Thymus (tissue), 11 donors: ENCODE results near the gene CREB3L1. TPM values are rescaled to one million over a fixed set of nuclear protein-coding genes. Genes with fewer than 3 reads are reported as not detected.
A peak's percentile ranks its signal among the peaks of the same experiment; 100 is the strongest.

Source experiments
- DNase-seq, 9 donors: peaks; one replicate each; pipeline ENCODE4 v3.0.0-alpha.2; 2013; ENCODE audit warnings: low spot score in 9 of 9, low read depth in 6 of 9, missing footprints in 1 of 9
- H3K27ac ChIP-seq, 2 donors: one replicate each; pipeline ENCODE4 v1.5.1; 2013; ENCODE audit warnings: control low read depth in 1 of 2, low read depth in 1 of 2, low read length in 1 of 2, mild to moderate bottlenecking in 1 of 2, moderate library complexity in 1 of 2
- H3K27me3 ChIP-seq, 2 donors: one replicate each; pipeline ENCODE4 v1.5.1; 2013; ENCODE audit warnings: low read length in 1 of 2; ENCODE audit not compliant: control insufficient read depth in 2 of 2, insufficient read depth in 1 of 2
- H3K36me3 ChIP-seq, 2 donors: one replicate each; pipeline ENCODE4 v1.5.1; 2013; ENCODE audit warnings: low read length in 1 of 2, mild to moderate bottlenecking in 1 of 2, moderate library complexity in 1 of 2; ENCODE audit not compliant: control insufficient read depth in 2 of 2, insufficient read depth in 2 of 2
- H3K4me1 ChIP-seq, 2 donors: one replicate each; pipeline ENCODE4 v1.5.1; 2013; ENCODE audit warnings: low read length in 2 of 2; ENCODE audit not compliant: control insufficient read depth in 2 of 2, insufficient read depth in 2 of 2
- H3K4me3 ChIP-seq, 2 donors: one replicate each; pipeline ENCODE4 v1.5.1; 2013; ENCODE audit warnings: low read length in 2 of 2, control low read depth in 1 of 2, mild to moderate bottlenecking in 1 of 2
- H3K9me3 ChIP-seq, 2 donors: one replicate each; pipeline ENCODE4 v1.5.1; 2013; ENCODE audit warnings: low read length in 1 of 2, mild to moderate bottlenecking in 1 of 2; ENCODE audit not compliant: control insufficient read depth in 2 of 2, insufficient read depth in 1 of 2
- WGBS: extraction: QIAGEN DNeasy Blood & Tissue Kit; methylation state at CpG from one replicate; pipeline ENCODE4 v1.1.7; 2013; 5-methylcytosine and 5-hydroxymethylcytosine counted together
- polyA plus RNA-seq: library from polyadenylated mRNA; stranded (reverse); fragments of 200-250 nt; gene quantifications from one replicate; pipeline ENCODE4 v1.2.3, GENCODE V29; 2013
- total RNA-seq: library from RNA; stranded (reverse); fragments of 120-200 nt; gene quantifications from one replicate; pipeline ENCODE4 v1.2.4, GENCODE V29; 2013
- donor health status: healthy.

Gene CREB3L1
- total and polyA plus RNA-seq, 2 donors: 1.3 to 2.2 TPM

DNA sequence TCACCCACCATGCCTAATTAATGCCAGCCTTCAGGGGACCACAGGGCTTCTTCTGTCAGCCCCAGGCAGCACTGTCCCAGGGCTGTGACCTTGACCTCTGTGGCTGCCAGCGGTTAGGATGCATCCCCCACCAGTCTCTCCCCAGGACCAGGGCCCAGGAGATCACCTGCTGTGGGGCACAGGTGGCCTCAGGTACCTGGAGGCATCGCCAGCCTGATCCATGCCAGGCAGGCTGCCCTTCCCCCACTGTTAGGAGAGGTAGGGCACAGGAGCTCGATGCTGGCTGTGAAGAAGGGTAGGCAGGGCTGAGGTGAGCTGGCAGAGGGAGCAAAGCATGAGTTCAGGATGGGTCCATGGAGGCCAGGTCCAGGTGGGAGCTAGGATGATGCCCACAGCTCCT lies 87.3 kb downstream of the CREB3L1 start:
- Histone ChIP-seq H3K9me3 (no peaks in the 10 kb centered on the region), H3K36me3 (peaks cover 22 to 25% of the 10 kb centered on the region in 2 donors), H3K27ac (no peak overlapping the region), H3K27me3 (no peaks in the 10 kb centered on the region), H3K4me3 (no peak overlapping the region), H3K4me1 (peaks cover 16 to 51% of the 10 kb centered on the region in 2 donors)
- DNase-seq: no peak
- 94% methylated on average over 3 of the region's 3 CpGs for WGBS

DNA sequence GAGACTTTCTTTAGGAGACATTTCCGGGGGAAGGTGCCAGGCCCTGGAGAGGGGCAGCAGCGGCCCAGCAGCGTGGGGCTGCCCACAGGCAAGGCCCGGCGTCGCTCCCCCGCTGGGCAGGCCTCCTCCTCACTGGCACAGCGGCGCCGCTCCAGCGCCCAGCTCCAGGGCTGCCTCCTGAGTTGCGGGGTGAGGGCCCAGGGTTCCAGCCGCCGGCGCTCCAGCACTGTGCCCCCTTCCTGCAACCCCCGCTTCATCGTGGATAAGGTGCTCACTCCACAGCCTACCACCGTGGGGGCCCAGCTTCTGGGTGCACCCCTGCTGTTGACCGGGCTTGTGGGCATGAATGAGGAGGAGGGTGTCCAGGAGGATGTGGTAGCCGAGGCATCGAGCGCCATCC lies 88.8 kb downstream of the CREB3L1 start:
- Histone ChIP-seq H3K27me3 (no peaks in the 10 kb centered on the region), H3K36me3 (peaks cover 35 to 37% of the 10 kb centered on the region in 2 donors), H3K4me3 (no peak overlapping the region), H3K27ac (no peak overlapping the region), H3K9me3 (no peaks in the 10 kb centered on the region), H3K4me1 (peaks cover 13 to 43% of the 10 kb centered on the region in 2 donors)
- WGBS: 95% methylated on average over 22 of the region's 22 CpGs
- no peak for DNase-seq

DNA sequence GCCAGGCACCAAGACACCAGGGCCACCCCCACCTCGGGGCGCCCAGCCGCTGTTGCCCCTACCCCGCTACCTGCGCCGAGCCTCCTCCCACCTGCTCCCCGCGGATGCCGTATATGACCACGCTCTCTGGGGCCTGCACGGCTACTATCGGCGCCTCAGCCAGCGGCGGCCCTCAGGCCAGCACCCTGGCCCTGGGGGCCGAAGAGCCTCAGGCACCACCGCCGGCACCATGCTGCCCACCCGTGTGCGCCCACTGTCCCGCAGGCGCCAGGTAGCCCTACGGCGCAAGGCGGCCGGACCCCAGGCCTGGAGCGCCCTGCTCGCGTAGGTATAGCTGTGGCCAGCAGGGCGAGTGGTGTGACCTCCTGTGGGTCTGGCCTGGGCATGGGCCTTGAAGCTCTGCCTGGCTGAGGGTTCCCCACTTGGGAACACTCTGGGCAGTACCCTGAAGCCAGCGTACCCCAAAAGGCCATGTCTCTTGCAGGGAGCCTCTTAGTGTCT lies 89.2 kb downstream of the CREB3L1 start:
- DNase-seq: no peak
- WGBS: 97% methylated on average over 31 of the region's 31 CpGs
- peaks cover 13 to 39% of the 10 kb centered on the region in 2 donors for H3K4me1 ChIP-seq
- no peaks in the 10 kb centered on the region for H3K27me3 ChIP-seq
- H3K36me3 ChIP-seq: peaks cover 39 to 42% of the 10 kb centered on the region in 2 donors
- no peaks in the 10 kb centered on the region for H3K9me3 ChIP-seq
- H3K27ac ChIP-seq: no peak overlapping the region
- no peak overlapping the region for H3K4me3 ChIP-seq

DNA sequence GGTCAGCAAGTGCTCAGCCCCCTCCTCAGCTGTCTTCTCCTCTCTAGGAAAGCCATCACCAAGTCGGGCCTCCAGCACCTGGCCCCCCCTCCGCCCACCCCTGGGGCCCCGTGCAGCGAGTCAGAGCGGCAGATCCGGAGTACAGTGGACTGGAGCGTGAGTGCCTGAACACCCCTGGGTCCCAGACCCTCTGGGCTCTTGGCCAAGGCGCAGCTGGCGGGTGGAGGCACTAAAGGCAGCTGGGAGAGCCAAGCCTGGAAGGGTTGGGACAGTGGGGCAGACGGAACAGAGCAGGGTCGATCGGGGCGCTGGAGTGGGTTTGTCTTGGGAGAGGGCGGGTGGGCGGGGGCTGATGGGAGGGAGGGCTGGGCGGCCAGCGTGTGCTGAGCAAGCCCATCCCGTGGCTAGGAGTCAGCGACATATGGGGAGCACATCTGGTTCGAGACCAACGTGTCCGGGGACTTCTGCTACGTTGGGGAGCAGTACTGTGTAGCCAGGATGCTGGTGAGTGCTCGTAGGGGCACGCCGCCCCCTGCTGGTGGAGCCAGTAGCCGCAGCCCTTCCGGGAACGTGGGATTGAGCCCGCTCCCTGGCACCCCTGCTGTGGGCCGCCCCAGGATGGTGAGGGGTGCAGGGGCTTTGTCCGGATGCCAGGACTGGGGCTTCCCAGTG lies 89.9 kb downstream of the CREB3L1 start:
- no peak overlapping the region for H3K4me3 ChIP-seq

DNA sequence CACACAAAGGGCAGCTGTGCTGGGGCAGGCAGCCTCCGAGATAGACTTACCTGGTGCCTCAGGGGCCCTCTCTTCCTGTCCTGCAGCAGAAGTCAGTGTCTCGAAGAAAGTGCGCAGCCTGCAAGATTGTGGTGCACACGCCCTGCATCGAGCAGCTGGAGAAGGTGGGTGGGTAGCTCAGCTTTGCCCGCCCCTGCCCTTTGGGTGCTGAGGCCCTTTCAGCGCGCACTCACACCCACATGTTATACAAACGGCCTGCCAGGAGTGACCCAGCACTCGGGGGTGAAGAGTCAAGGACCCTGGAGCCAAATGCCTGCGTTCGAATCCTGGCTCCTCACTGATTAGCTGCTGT lies 90.4 kb downstream of the CREB3L1 start:
- no peak for DNase-seq
- Histone ChIP-seq H3K36me3 (peaks cover 51 to 54% of the 10 kb centered on the region in 2 donors), H3K9me3 (no peaks in the 10 kb centered on the region), H3K27me3 (no peaks in the 10 kb centered on the region), H3K4me1 (peaks cover 4 to 27% of the 10 kb centered on the region in 2 donors), H3K4me3 (no peak overlapping the region), H3K27ac (no peak overlapping the region)
- WGBS: 90% methylated on average over 12 of the region's 12 CpGs

More for the DNA sequence above, 89.9 kb downstream of the CREB3L1 start:
- no peaks in the 10 kb centered on the region for H3K9me3 ChIP-seq
- 46% methylated on average over 32 of the region's 32 CpGs for WGBS
- no peaks in the 10 kb centered on the region for H3K27me3 ChIP-seq
- peak in 3 of 9 donors; percentile 62 to 79 (median 79) for DNase-seq
- H3K36me3 ChIP-seq: peaks cover 46 to 48% of the 10 kb centered on the region in 2 donors
- H3K4me1 ChIP-seq: peaks cover 9 to 32% of the 10 kb centered on the region in 2 donors
- no peak overlapping the region for H3K27ac ChIP-seq

DNA sequence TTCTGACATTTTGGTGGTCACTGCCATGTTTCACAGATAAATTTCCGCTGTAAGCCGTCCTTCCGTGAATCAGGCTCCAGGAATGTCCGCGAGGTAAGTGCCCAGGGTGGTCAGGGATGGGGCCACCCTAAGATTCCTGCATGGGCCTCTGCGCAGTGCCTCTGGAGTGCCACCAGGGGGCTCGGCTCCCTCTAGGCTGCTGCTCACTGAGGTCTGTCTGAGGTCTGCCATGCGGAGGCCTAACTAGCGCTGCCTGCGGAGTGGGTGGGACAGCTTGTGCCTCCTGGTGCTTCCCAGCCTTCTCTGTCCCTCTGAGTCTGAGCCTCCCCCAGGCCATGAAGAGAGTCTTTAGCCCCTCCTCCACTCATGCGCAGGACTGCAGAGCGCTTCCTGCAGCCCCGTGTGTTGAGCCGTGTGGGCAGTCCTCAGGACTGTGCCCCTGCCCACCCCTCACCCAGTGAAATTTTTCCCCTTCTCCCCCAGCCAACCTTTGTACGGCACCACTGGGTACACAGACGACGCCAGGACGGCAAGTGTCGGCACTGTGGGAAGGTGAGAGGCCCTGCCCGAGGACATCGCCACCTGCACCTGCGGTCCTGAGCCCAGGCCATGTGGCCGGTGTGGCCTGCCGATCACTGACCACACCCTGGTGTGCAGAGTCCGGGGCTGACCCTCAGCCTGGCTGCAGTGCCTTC lies 92.1 kb downstream of the CREB3L1 start:
- 88% methylated on average over 25 of the region's 25 CpGs for WGBS
- peaks cover 0 to 16% of the 10 kb centered on the region in 2 donors for H3K4me1 ChIP-seq
- no peak for DNase-seq

DNA sequence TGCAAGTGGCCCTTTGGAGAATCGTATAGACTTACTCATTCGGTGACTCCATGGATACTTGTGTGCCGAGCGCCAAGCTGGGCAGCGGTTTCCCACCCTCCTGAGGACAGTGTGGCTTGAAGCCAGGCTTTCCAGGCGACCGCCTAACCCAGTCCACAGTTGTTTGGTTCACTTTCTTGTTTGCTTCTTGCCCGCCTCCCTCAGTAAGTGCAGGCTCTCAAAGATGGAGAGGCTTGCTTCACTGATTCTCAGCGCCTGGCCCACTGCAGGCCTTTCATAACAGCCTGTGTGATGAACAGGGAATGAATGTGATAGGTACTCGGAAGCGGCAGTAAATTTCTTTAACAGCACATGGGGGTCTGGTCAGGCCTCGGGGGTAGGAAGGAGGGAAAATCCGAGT lies 92.8 kb downstream of the CREB3L1 start:
- 97% methylated on average over 13 of the region's 13 CpGs for WGBS
- Histone ChIP-seq H3K27me3 (no peaks in the 10 kb centered on the region), H3K4me3 (no peak overlapping the region), H3K27ac (no peak overlapping the region), H3K36me3 (peaks cover 55 to 70% of the 10 kb centered on the region in 2 donors), H3K4me1 (peaks cover 0 to 16% of the 10 kb centered on the region in 2 donors), H3K9me3 (no peaks in the 10 kb centered on the region)
- DNase-seq: no peak

More for the DNA sequence above, 92.1 kb downstream of the CREB3L1 start:
- no peak overlapping the region for H3K27ac ChIP-seq
- H3K4me3 ChIP-seq: no peak overlapping the region
- H3K9me3 ChIP-seq: no peaks in the 10 kb centered on the region
- no peaks in the 10 kb centered on the region for H3K27me3 ChIP-seq
- H3K36me3 ChIP-seq: peaks cover 49 to 66% of the 10 kb centered on the region in 2 donors

Other genes starting within 250 kb of the CREB3L1 start
- 15.2 TPM for gene PHF21A, start 156.2 kb upstream of the CREB3L1 start, total RNA-seq
- gene PHF21A, start 156.2 kb upstream of the CREB3L1 start, polyA plus RNA-seq: 25.9 TPM
- gene DGKZ, start 69.8 kb downstream of the CREB3L1 start, total RNA-seq: 52.8 TPM
- 139 TPM for gene DGKZ, start 69.8 kb downstream of the CREB3L1 start, polyA plus RNA-seq
- 149 TPM for gene MDK, start 104.0 kb downstream of the CREB3L1 start, total RNA-seq
- 150 TPM for gene MDK, start 104.0 kb downstream of the CREB3L1 start, polyA plus RNA-seq
- gene CHRM4, start 114.1 kb downstream of the CREB3L1 start, total RNA-seq: 3.6 TPM
- 0.23 TPM for gene CHRM4, start 114.1 kb downstream of the CREB3L1 start, polyA plus RNA-seq